CD14-positive monocyte (primary cell): Measurements from ENCODE around the gene ARL14EPL. TPM values are rescaled to one million over a fixed set of nuclear protein-coding genes. Genes with fewer than 3 reads are reported as not detected.

Experiments used
- DNase-seq, 3 donors: peaks; one replicate each; pipeline ENCODE4 v3.0.0-alpha.2; 2011 to 2022
- H2AFZ ChIP-seq: 2 replicates; pipeline ENCODE4 v1.6.0; 2012; ENCODE audit warnings: mild to moderate bottlenecking, low read depth, low read length, inconsistent platforms; ENCODE audit not compliant: insufficient read depth, poor library complexity, severe bottlenecking
- H3K27ac ChIP-seq, 2 donors: 1 replicate in 1 of 2; 2 replicates in 1 of 2; pipeline ENCODE4 v1.5.1; 2012 to 2013; ENCODE audit warnings: low read length in 2 of 2, control low read depth in 1 of 2, inconsistent platforms in 1 of 2, low read depth in 1 of 2, mild to moderate bottlenecking in 1 of 2
- H3K27me3 ChIP-seq, 2 donors: one replicate each; pipeline versions ENCODE4 v1.6.0 to v1.6.1; 2011 to 2013; ENCODE audit warnings: low read length in 2 of 2; ENCODE audit not compliant: control insufficient read depth in 2 of 2, insufficient read depth in 2 of 2
- H3K36me3 ChIP-seq, 2 donors: replicated peaks in 1 of 2; 1 replicate in 1 of 2; 2 replicates in 1 of 2; pipeline versions ENCODE4 v1.5.1 to v1.6.1; 2012 to 2013; ENCODE audit warnings: low read length in 2 of 2, control low read depth in 1 of 2, inconsistent platforms in 1 of 2, mild to moderate bottlenecking in 1 of 2; ENCODE audit not compliant: insufficient read depth in 2 of 2, control insufficient read depth in 1 of 2
- H3K4me1 ChIP-seq, 2 donors: 1 replicate in 1 of 2; 2 replicates in 1 of 2; pipeline versions ENCODE4 v1.5.1 to v1.6.1; 2012 to 2013; ENCODE audit warnings: low read length in 2 of 2, control low read depth in 1 of 2, inconsistent platforms in 1 of 2, mild to moderate bottlenecking in 1 of 2, moderate library complexity in 1 of 2; ENCODE audit not compliant: insufficient read depth in 2 of 2, control insufficient read depth in 1 of 2
- H3K4me2 ChIP-seq: replicated peaks from 2 replicates; pipeline ENCODE3; 2012; ENCODE audit warnings: low read length, moderate library complexity, mild to moderate bottlenecking; ENCODE audit not compliant: poor library complexity, severe bottlenecking; ENCODE audit errors: extremely low read depth
- H3K4me3 ChIP-seq, 3 experiments: fragments of 200-600 bp in 1 of 3; sonication (generic) in 1 of 3; replicated peaks in 1 of 3; 1 replicate in 2 of 3; 2 replicates in 1 of 3; pipeline ENCODE4 v1.5.1; 2011 to 2013; ENCODE audit warnings: low read length in 3 of 3, mild to moderate bottlenecking in 3 of 3, control low read depth in 2 of 3, low read depth in 2 of 3, inconsistent platforms in 1 of 3, moderate library complexity in 1 of 3
- H3K79me2 ChIP-seq: 2 replicates; pipeline ENCODE4 v1.6.0; 2012; ENCODE audit warnings: mild to moderate bottlenecking, control low read depth, inconsistent platforms, low read length, moderate library complexity; ENCODE audit not compliant: insufficient read depth
- H3K9ac ChIP-seq: 2 replicates; pipeline ENCODE4 v1.6.0; 2017; ENCODE audit warnings: low read length, mild to moderate bottlenecking; ENCODE audit not compliant: insufficient read depth, poor library complexity, severe bottlenecking
- H3K9me3 ChIP-seq, 2 donors: replicated peaks in 1 of 2; 1 replicate in 1 of 2; 2 replicates in 1 of 2; pipeline versions ENCODE4 v1.5.1 to v1.6.1; 2012 to 2013; ENCODE audit warnings: low read length in 2 of 2, control low read depth in 1 of 2; ENCODE audit not compliant: control insufficient read depth in 1 of 2, insufficient read depth in 1 of 2
- H4K20me1 ChIP-seq: 2 replicates; pipeline ENCODE4 v1.6.0; 2012; ENCODE audit warnings: mild to moderate bottlenecking, low read length, control low read depth, moderate library complexity; ENCODE audit not compliant: insufficient read depth
- H3K27ac Mint-ChIP-seq, 7 donors: one replicate each; pipeline ENCODE4 v1.8.0; 2020; ENCODE audit warnings: mild to moderate bottlenecking in 7 of 7, mixed read lengths in 7 of 7, moderate library complexity in 6 of 7, inconsistent platforms in 2 of 7
- H3K27me3 Mint-ChIP-seq, 3 donors: one replicate each; pipeline ENCODE4 v1.8.0; 2021 to 2022; ENCODE audit warnings: low read depth in 3 of 3, mild to moderate bottlenecking in 3 of 3, mixed read lengths in 3 of 3, moderate library complexity in 3 of 3, inconsistent platforms in 1 of 3
- H3K36me3 Mint-ChIP-seq, 2 donors: one replicate each; pipeline ENCODE4 v1.8.0; 2020; ENCODE audit warnings: mixed read lengths in 2 of 2, inconsistent platforms in 1 of 2, mild to moderate bottlenecking in 1 of 2
- H3K4me1 Mint-ChIP-seq: one replicate; pipeline ENCODE4 v1.8.0; 2020; ENCODE audit warnings: mild to moderate bottlenecking, mixed read lengths
- H3K4me3 Mint-ChIP-seq, 2 donors: one replicate each; pipeline ENCODE4 v1.8.0; 2020; ENCODE audit warnings: mild to moderate bottlenecking in 2 of 2, mixed read lengths in 2 of 2, moderate library complexity in 1 of 2
- H3K9me3 Mint-ChIP-seq, 7 donors: one replicate each; pipeline ENCODE4 v1.8.0; 2020 to 2022; ENCODE audit warnings: mixed read lengths in 7 of 7, mild to moderate bottlenecking in 6 of 7, moderate library complexity in 6 of 7, inconsistent platforms in 2 of 7
- WGBS: methylation state at CpG from one replicate; pipeline ENCODE4 v1.1.5; 2013; ENCODE audit warnings: missing lambda C conversion rate; ENCODE audit not compliant: insufficient coverage; 5-methylcytosine and 5-hydroxymethylcytosine counted together
- intact Hi-C, 2 donors: fragments of 100-400 bp; cut with micrococcal nuclease; formaldehyde crosslinking; loops; one replicate each; pipeline versions ENCODE4 v1.15.0 to v1.15.1; 2023
- polyA plus RNA-seq, 3 donors: library from polyadenylated mRNA; depleted of rRNA in 1 of 3; unstranded in 2 of 3; stranded (reverse) in 1 of 3; fragments of 300-500 nt in 2 of 3; fragments of >200 nt in 1 of 3; fragmentation: Illumina TruSeq in 2 of 3; gene quantifications; 1 replicate in 2 of 3; 2 replicates in 1 of 3; pipeline ENCODE4 v1.2.3, GENCODE V29; 2012 to 2021
- TF ChIP-seq, protein P1 (sequence below): fragments of 200-600 bp; IDR thresholded peaks from one replicate; pipeline ENCODE4 v1.8.0; 2022; ENCODE audit warnings: antibody characterized with exemption, mild to moderate bottlenecking

ARL14EPL gene
- polyA plus RNA-seq, 3 donors = 0.11 TPM; not detected in 2

DNA sequence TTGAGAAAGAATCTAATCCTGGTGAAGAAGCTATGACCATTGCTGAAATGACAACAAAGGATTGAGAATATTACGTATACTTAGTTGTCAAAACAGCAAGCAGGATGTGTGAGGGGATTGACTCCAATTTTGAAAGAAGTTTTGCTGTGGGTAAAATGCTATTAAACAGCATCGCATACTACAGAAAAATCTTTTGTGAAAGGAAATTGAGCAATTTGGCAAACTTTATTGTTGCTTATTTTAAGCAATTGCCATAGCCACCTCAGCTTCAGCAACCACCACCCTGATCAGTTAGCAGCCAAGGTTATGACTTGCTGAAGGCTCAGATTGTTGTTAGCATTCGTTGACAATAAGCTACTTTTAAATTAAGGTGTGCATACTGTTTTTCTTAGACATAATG is 22.5 kb upstream of the ARL14EPL start:
- Mint-ChIP-seq H3K4me3 (no peak overlapping the region), H3K9me3 (peaks cover 0 to 2% (median 1%) of the 10 kb centered on the region in 7 donors), H3K36me3 (no peaks in the 10 kb centered on the region), H3K4me1 (no peaks in the 10 kb centered on the region), H3K27me3 (peaks cover 3 to 8% (median 3%) of the 10 kb centered on the region in 3 donors), H3K27ac (no peak overlapping the region)
- H3K27ac ChIP-seq = no peak overlapping the region
- H4K20me1 ChIP-seq = no peaks in the 10 kb centered on the region
- WGBS = 88% methylated on average over 1 of the region's 3 CpGs
- H3K4me2 ChIP-seq = no peak overlapping the region
- H3K9me3 ChIP-seq = no peaks in the 10 kb centered on the region
- no peak for DNase-seq
- no peaks in the 10 kb centered on the region for H3K36me3 ChIP-seq
- no peak overlapping the region for H2AFZ ChIP-seq
- no peak overlapping the region for H3K9ac ChIP-seq
- no peaks in the 10 kb centered on the region for H3K79me2 ChIP-seq
- TF ChIP-seq, protein P1, sequence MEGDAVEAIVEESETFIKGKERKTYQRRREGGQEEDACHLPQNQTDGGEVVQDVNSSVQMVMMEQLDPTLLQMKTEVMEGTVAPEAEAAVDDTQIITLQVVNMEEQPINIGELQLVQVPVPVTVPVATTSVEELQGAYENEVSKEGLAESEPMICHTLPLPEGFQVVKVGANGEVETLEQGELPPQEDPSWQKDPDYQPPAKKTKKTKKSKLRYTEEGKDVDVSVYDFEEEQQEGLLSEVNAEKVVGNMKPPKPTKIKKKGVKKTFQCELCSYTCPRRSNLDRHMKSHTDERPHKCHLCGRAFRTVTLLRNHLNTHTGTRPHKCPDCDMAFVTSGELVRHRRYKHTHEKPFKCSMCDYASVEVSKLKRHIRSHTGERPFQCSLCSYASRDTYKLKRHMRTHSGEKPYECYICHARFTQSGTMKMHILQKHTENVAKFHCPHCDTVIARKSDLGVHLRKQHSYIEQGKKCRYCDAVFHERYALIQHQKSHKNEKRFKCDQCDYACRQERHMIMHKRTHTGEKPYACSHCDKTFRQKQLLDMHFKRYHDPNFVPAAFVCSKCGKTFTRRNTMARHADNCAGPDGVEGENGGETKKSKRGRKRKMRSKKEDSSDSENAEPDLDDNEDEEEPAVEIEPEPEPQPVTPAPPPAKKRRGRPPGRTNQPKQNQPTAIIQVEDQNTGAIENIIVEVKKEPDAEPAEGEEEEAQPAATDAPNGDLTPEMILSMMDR = no peak
- no peak overlapping the region for H3K4me3 ChIP-seq
- intact Hi-C loops = no loop called here
- H3K4me1 ChIP-seq = no peaks in the 10 kb centered on the region
- no peaks in the 10 kb centered on the region for H3K27me3 ChIP-seq

DNA sequence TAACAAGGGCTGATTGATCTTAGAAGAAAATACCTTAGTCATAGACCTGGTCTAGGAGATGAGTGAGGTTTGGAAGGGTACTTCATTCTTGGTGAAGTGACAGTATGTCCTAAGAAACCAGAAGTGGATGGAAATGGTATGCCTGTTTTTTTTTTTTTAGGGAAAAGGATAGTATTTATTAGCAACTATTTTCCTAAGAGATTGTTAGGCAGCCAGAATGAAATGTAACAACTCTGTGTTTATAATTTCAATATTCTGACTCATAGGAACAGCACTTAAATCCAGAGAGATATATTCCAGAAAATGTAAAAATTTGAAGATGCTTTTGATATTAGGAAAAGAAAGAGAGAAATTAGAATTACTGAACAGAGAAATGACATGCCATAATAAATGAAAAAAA is 21.2 kb upstream of the ARL14EPL start:
- H3K4me3 Mint-ChIP-seq = no peak overlapping the region
- Histone ChIP-seq H3K27ac (no peak overlapping the region), H3K27me3 (no peaks in the 10 kb centered on the region), H3K36me3 (no peaks in the 10 kb centered on the region), H2AFZ (no peak overlapping the region), H3K4me3 (no peak overlapping the region), H3K4me2 (no peak overlapping the region), H3K79me2 (no peaks in the 10 kb centered on the region), H3K9ac (no peak overlapping the region), H4K20me1 (no peaks in the 10 kb centered on the region), H3K9me3 (no peaks in the 10 kb centered on the region), H3K4me1 (no peaks in the 10 kb centered on the region)
- TF ChIP-seq, protein P1 = no peak
- H3K27me3 Mint-ChIP-seq = peaks cover 3 to 8% (median 3%) of the 10 kb centered on the region in 3 donors
- peaks cover 0 to 2% (median 1%) of the 10 kb centered on the region in 7 donors for H3K9me3 Mint-ChIP-seq
- no peaks in the 10 kb centered on the region for H3K36me3 Mint-ChIP-seq
- intact Hi-C loops = no loop called here
- H3K4me1 Mint-ChIP-seq = no peaks in the 10 kb centered on the region
- no peak overlapping the region for H3K27ac Mint-ChIP-seq
- DNase-seq = no peak
